HCT116 (cell line): ENCODE results near the gene VMP1. TPM values are rescaled to one million over a fixed set of nuclear protein-coding genes. Genes with fewer than 3 reads are reported as not detected.

ENCODE experiments used
- ATAC-seq: fragments of 200-7000 bp; cut with Tn5 transposase; 2 replicates; pipeline ENCODE4 v1.9.1; 2020; ENCODE audit warnings: mild to moderate bottlenecking, moderate library complexity
- BruUV-seq: library from RNA; stranded (reverse); fragments of 400-500 nt; replicated peaks from 2 replicates; lab custom pipeline; 2021; lab: Mats Ljungman, UMichigan
- CTCF ChIA-PET: fragments of 300-600 bp; sonication (Branson Sonifier 250); formaldehyde crosslinking; loops from one replicate; lab custom pipeline; 2021; ENCODE audit warnings: antibody characterized with exemption; lab: Charles Lee
- POLR2A ChIA-PET: fragments of 300-600, 350-600 bp; sonication (Branson Sonifier 250); formaldehyde crosslinking; loops from one replicate; lab custom pipeline; 2021; ENCODE audit warnings: antibody characterized with exemption; lab: Charles Lee
- RAD21 ChIA-PET, 2 experiments: fragments of 300-600 bp; sonication (Branson Sonifier 250); formaldehyde crosslinking; loops; one replicate each; lab custom pipeline; 2023; ENCODE audit warnings: low total read pairs in 2 of 2; ENCODE audit not compliant: uncharacterized antibody in 2 of 2, unreplicated experiment in 2 of 2, low non-redundant PET in 1 of 2; lab: Charles Lee
- DNase-seq: peaks from one replicate; pipeline ENCODE4 v3.0.0-alpha.2; 2010; ENCODE audit warnings: low read depth, low spot score
- H2AFZ ChIP-seq: fragments of 200-600 bp; shearing (Covaris generic), sonication (generic); 2 replicates; pipeline ENCODE4 v1.6.1; 2017; ENCODE audit warnings: low read depth, mixed run types, mixed read lengths, antibody characterized with exemption, low read length; ENCODE audit not compliant: poor library complexity, severe bottlenecking
- H3K27ac ChIP-seq: 2 replicates; pipeline ENCODE4 v1.5.1; 2012; ENCODE audit warnings: low read depth, low read length
- H3K27me3 ChIP-seq: fragments of 200-600 bp; sonication (generic); 2 replicates; pipeline ENCODE4 v1.6.1; 2016; ENCODE audit warnings: mixed run types, low read length, mixed read lengths; ENCODE audit not compliant: insufficient read depth
- H3K36me3 ChIP-seq, 2 experiments: fragments of 200-500 bp in 1 of 2; fragments of 200-600 bp in 1 of 2; sonication (Bioruptor generic) in 1 of 2; sonication (generic) in 1 of 2; 2 replicates each; pipeline versions ENCODE4 v1.5.1 to v1.6.1; 2014 to 2016; ENCODE audit warnings: low read length in 2 of 2, inconsistent platforms in 1 of 2, mixed read lengths in 1 of 2, mixed run types in 1 of 2; ENCODE audit not compliant: insufficient read depth in 2 of 2, control insufficient read depth in 1 of 2
- H3K4me1 ChIP-seq, 2 experiments: fragments of 200-600 bp in 1 of 2; sonication (generic) in 1 of 2; 2 replicates each; pipeline versions ENCODE4 v1.5.1 to v1.6.1; 2012 to 2017; ENCODE audit warnings: low read length in 2 of 2, inconsistent platforms in 1 of 2, mild to moderate bottlenecking in 1 of 2, mixed read lengths in 1 of 2, mixed run types in 1 of 2, moderate library complexity in 1 of 2; ENCODE audit not compliant: insufficient read depth in 2 of 2, control insufficient read depth in 1 of 2
- H3K4me2 ChIP-seq: fragments of 200-600 bp; sonication (generic); 2 replicates; pipeline ENCODE4 v1.6.1; 2017; ENCODE audit warnings: mixed run types, low read length, mixed read lengths
- H3K4me3 ChIP-seq, 2 experiments: fragments of 200-600 bp in 1 of 2; sonication (generic) in 1 of 2; replicated peaks in 1 of 2; 2 replicates each; pipeline ENCODE4 v1.5.1; 2011 to 2016; ENCODE audit warnings: low read length in 2 of 2, control low read depth in 1 of 2, low read depth in 1 of 2, mild to moderate bottlenecking in 1 of 2, mixed read lengths in 1 of 2, mixed run types in 1 of 2
- H3K79me2 ChIP-seq: fragments of 200-600 bp; sonication (generic); 2 replicates; pipeline ENCODE4 v1.6.1; 2017; ENCODE audit warnings: mild to moderate bottlenecking, mixed run types, low read length, moderate library complexity, mixed read lengths; ENCODE audit not compliant: insufficient read depth
- H3K9ac ChIP-seq: fragments of 200-600 bp; sonication (generic); 2 replicates; pipeline ENCODE4 v1.6.1; 2016; ENCODE audit warnings: low read length, mixed read lengths
- H3K9me2 ChIP-seq: fragments of 200-600 bp; sonication (generic), shearing (Covaris generic); 2 replicates; pipeline ENCODE4 v1.6.1; 2017; ENCODE audit warnings: mixed run types, mild to moderate bottlenecking, moderate library complexity; ENCODE audit not compliant: insufficient read depth
- H3K9me3 ChIP-seq, 2 experiments: fragments of 200-500 bp in 1 of 2; fragments of 200-600 bp in 1 of 2; sonication (Bioruptor generic) in 1 of 2; sonication (generic) in 1 of 2; 2 replicates each; pipeline ENCODE4 v1.6.1; 2014 to 2017; ENCODE audit warnings: low read length in 2 of 2, mixed read lengths in 2 of 2, inconsistent platforms in 1 of 2, low read depth in 1 of 2, mild to moderate bottlenecking in 1 of 2, mixed run types in 1 of 2, moderate library complexity in 1 of 2; ENCODE audit not compliant: control insufficient read depth in 1 of 2, insufficient read depth in 1 of 2
- H4K20me1 ChIP-seq: fragments of 200-600 bp; sonication (generic), shearing (Covaris generic); 2 replicates; pipeline ENCODE4 v1.6.1; 2017; ENCODE audit warnings: mixed run types, mild to moderate bottlenecking, moderate library complexity; ENCODE audit not compliant: insufficient read depth
- CBX3 ChIP-seq: IDR thresholded peaks from 2 replicates; pipeline ENCODE4 v1.6.1; 2012; ENCODE audit warnings: low read depth
- CEBPB ChIP-seq: IDR thresholded peaks from 2 replicates; pipeline ENCODE4 v1.6.1; 2012; ENCODE audit warnings: low read depth
- CTCF ChIP-seq, 3 experiments: fragments of 200-600 bp in 1 of 3; sonication (generic) in 1 of 3; IDR thresholded peaks in 2 of 3; conservative IDR thresholded peaks in 1 of 3; 2 replicates each; pipeline ENCODE4 v1.5.1; 2012 to 2017; ENCODE audit warnings: low read depth in 2 of 3, low read length in 2 of 3, antibody characterized with exemption in 1 of 3, borderline replicate concordance in 1 of 3, control low read depth in 1 of 3, mild to moderate bottlenecking in 1 of 3, mixed read lengths in 1 of 3, mixed run types in 1 of 3, moderate library complexity in 1 of 3; ENCODE audit not compliant: insufficient read depth in 1 of 3
- ELF1 ChIP-seq: IDR thresholded peaks from 2 replicates; pipeline ENCODE4 v1.6.1; 2012; ENCODE audit warnings: low read depth, borderline replicate concordance
- EZH2 ChIP-seq: fragments of 200-600 bp; sonication (generic); IDR thresholded peaks from 2 replicates; pipeline ENCODE4 v1.6.1; 2017; ENCODE audit warnings: antibody characterized with exemption, mixed run types
- MAX ChIP-seq: IDR thresholded peaks from 2 replicates; pipeline ENCODE4 v1.6.1; 2012
- POLR2A ChIP-seq: IDR thresholded peaks from 2 replicates; pipeline ENCODE4 v1.7.0; 2011; ENCODE audit warnings: borderline replicate concordance; ENCODE audit not compliant: insufficient read depth, insufficient read length; ENCODE audit errors: extremely low read depth
- POLR2AphosphoS5 ChIP-seq: IDR thresholded peaks from 2 replicates; pipeline ENCODE4 v1.6.1; 2011; ENCODE audit warnings: mild to moderate bottlenecking, low read depth, low read length, moderate library complexity
- SRF ChIP-seq: IDR thresholded peaks from 2 replicates; pipeline ENCODE4 v1.6.1; 2012; ENCODE audit warnings: low read depth
- TCF7L2 ChIP-seq: IDR thresholded peaks from 2 replicates; pipeline ENCODE4 v1.7.0; 2011; ENCODE audit warnings: borderline replicate concordance, inconsistent platforms; ENCODE audit not compliant: insufficient read depth, insufficient read length; ENCODE audit errors: extremely low read depth
- YY1 ChIP-seq: IDR thresholded peaks from 2 replicates; pipeline ENCODE4 v1.6.1; 2011; ENCODE audit warnings: low read length, low read depth, moderate library complexity, mild to moderate bottlenecking; ENCODE audit not compliant: insufficient replicate concordance; ENCODE audit errors: extremely low read depth
- ZBTB33 ChIP-seq: IDR thresholded peaks from 2 replicates; pipeline ENCODE4 v1.6.1; 2011; ENCODE audit warnings: mild to moderate bottlenecking, low read length, moderate library complexity; ENCODE audit not compliant: insufficient replicate concordance; ENCODE audit errors: extremely low read depth
- ZFX ChIP-seq: fragments of 450-650 bp; IDR thresholded peaks from 2 replicates; pipeline ENCODE4 v1.6.1; 2017
- intact Hi-C: fragments of 100-400 bp; cut with micrococcal nuclease; formaldehyde crosslinking; loops from 2 replicates; pipeline ENCODE4 v1.10.0; 2022
- total RNA-seq: library from RNA; stranded (reverse); gene quantifications from one replicate; pipeline ENCODE4 v1.2.1, GENCODE V29; 2021; ENCODE audit not compliant: unreplicated experiment

The VMP1 gene
- total RNA-seq, 1 experiment from 2014 or later = 366 TPM

- Histone ChIP-seq H3K9ac (peak overlapping the region; percentile 97), H3K4me2 (peak overlapping the region; percentile 83), H3K9me3 (no peaks in the 10 kb centered on the region), H3K27ac (peak overlapping the region; percentile 87), H3K9me2 (no peaks in the 10 kb centered on the region), H4K20me1 (peaks cover 43% of the 10 kb centered on the region), H3K4me1 (peaks cover 19 to 40% of the 10 kb centered on the region in 2 experiments; a peak in 3 of 4 replicates), H3K36me3 (peaks cover 4 to 7% of the 10 kb centered on the region in 2 experiments; a peak in 2 of 4 replicates)
- no TSS peak for BruUV-seq
- 0 out of 2 replicates have a peak, but pooled peaks have one; percentile 17 for TF ChIP-seq ZFX
- TF ChIP-seq CEBPB = no peak
- TF ChIP-seq, all 23 proteins: peak for 1
- ChIA-PET RAD21 (interaction anchor here (0.5 to 1.1 kb wide), 3 partner anchors 89 to 382 kb away, joined by 3 read pairs; no protein-coding TSS in a partner anchor), CTCF (interaction anchor here (0.8 to 2.5 kb wide), 6 partner anchors 38 to 397 kb away, joined by 3 to 16 read pairs (median 4); no protein-coding TSS in a partner anchor), POLR2A (interaction anchor here (0.7 to 1.7 kb wide), 20 partner anchors 10 to 397 kb away, joined by 3 to 18 read pairs (median 5); partner anchors contain the start of genes CLTC and RNFT1)
- intact Hi-C loops = no loop called here
- H2AFZ ChIP-seq = no peak overlapping the region
- ATAC-seq (0 out of 2 replicates have a peak, but pooled peaks have one; percentile 0), DNase-seq (no peak)
- H3K79me2 ChIP-seq = peaks cover 99% of the 10 kb centered on the region
- no peaks in the 10 kb centered on the region for H3K27me3 ChIP-seq
- H3K4me3 ChIP-seq = peak overlapping the region; percentile 89 to 95
Observed at GRCh38 chr17:59707971-59708430, 547 bp downstream of the VMP1 start.

- H3K4me1 ChIP-seq = peaks cover 10 to 21% of the 10 kb centered on the region in 2 experiments; a peak in 3 of 4 replicates
- POLR2A ChIA-PET = no interaction called here
- intact Hi-C loops = no loop called here
- H3K27ac ChIP-seq = no peak overlapping the region
- H2AFZ ChIP-seq = no peak overlapping the region
- BruUV-seq = no TSS peak
- DNase-seq = no peak
- H3K9ac ChIP-seq = no peak overlapping the region
- RAD21 ChIA-PET = no interaction called here
- no peaks in the 10 kb centered on the region for H3K9me3 ChIP-seq
- CTCF ChIA-PET = interaction anchor here (1.2 kb wide), 1 partner anchor 147 kb away, joined by 3 read pairs; no protein-coding TSS in a partner anchor
- no peaks in the 10 kb centered on the region for H3K27me3 ChIP-seq
- H3K36me3 ChIP-seq = no peaks in the 10 kb centered on the region
- H3K9me2 ChIP-seq = no peaks in the 10 kb centered on the region
- H3K4me2 ChIP-seq = no peak overlapping the region
- no peak for TF ChIP-seq SRF
- TF ChIP-seq CTCF (IDR thresholded peaks at IDR 0.05 in 2 of 3, conservative IDR thresholded peaks at IDR 0.05 in 1 of 3; ENCODE audit: borderline replicate concordance in 1 of 3, insufficient read depth in 1 of 3, low read depth in 2 of 3, low read length in 2 of 3) = no peak
- no peak for TF ChIP-seq EZH2
- TF ChIP-seq POLR2A = no peak
- TF ChIP-seq MAX = no peak
- TF ChIP-seq POLR2AphosphoS5 = no peak
- no peak for TF ChIP-seq ZBTB33
- TF ChIP-seq CBX3 = no peak
- no peak for TF ChIP-seq ELF1
- no peak for TF ChIP-seq TCF7L2
- no peak for TF ChIP-seq CEBPB
- TF ChIP-seq YY1 = no peak
- TF ChIP-seq, all 23 proteins: peak for 0
- Histone ChIP-seq H3K79me2 (peaks cover 99% of the 10 kb centered on the region), H3K4me3 (no peak overlapping the region), H4K20me1 (peaks cover 18% of the 10 kb centered on the region; the same call in 1 of the 2 replicates)
- no peak for ATAC-seq
Observed at GRCh38 chr17:59711936-59712335, 4.5 kb downstream of the VMP1 start.
